Measurements from ENCODE around the gene CCDC169.

Gene CCDC169

GRCh38 chr13:36190771-36191170 lies 106.8 kb downstream of the CCDC169 start:
- Histone ChIP-seq H3K27me3 (no peaks in the 10 kb centered on the region), H3K4me1 (ENCODE audit: control insufficient read depth in 1 of 2, insufficient read depth in 1 of 2, low read depth in 1 of 2, low read length in 1 of 2) (no peaks in the 10 kb centered on the region), H3K36me3 (no peaks in the 10 kb centered on the region), H3K4me3 (ENCODE audit: low read depth in 1 of 2, low read length in 1 of 2) (no peak overlapping the region), H3K27ac (no peak overlapping the region), H3K9me3 (no peaks in the 10 kb centered on the region)
- no peak for TF ChIP-seq CTCF (IDR thresholded peaks at IDR 0.05)

- no peaks in the 10 kb centered on the region for H3K9me3 ChIP-seq
- H3K27me3 ChIP-seq: no peaks in the 10 kb centered on the region
- no peaks in the 10 kb centered on the region for H3K4me1 ChIP-seq (ENCODE audit: control insufficient read depth in 1 of 2, insufficient read depth in 1 of 2, low read depth in 1 of 2, low read length in 1 of 2)
- no peak overlapping the region for H3K27ac ChIP-seq
- TF ChIP-seq CTCF (IDR thresholded peaks at IDR 0.05): no peak
- no peaks in the 10 kb centered on the region for H3K36me3 ChIP-seq
- no peak overlapping the region for H3K4me3 ChIP-seq (ENCODE audit: low read depth in 1 of 2, low read length in 1 of 2)
Observed at GRCh38 chr13:36188441-36188840, 109.2 kb downstream of the CCDC169 start.

GRCh38 chr13:36183901-36184300 lies 113.7 kb downstream of the CCDC169 start:
- Histone ChIP-seq H3K4me3 (ENCODE audit: low read depth in 1 of 2, low read length in 1 of 2) (no peak overlapping the region), H3K4me1 (ENCODE audit: control insufficient read depth in 1 of 2, insufficient read depth in 1 of 2, low read depth in 1 of 2, low read length in 1 of 2) (no peaks in the 10 kb centered on the region), H3K9me3 (no peaks in the 10 kb centered on the region), H3K27ac (no peak overlapping the region), H3K27me3 (no peaks in the 10 kb centered on the region), H3K36me3 (no peaks in the 10 kb centered on the region)
- no peak for TF ChIP-seq CTCF (IDR thresholded peaks at IDR 0.05)

All from neutrophil (primary cell).